HG03354 (cell line): ENCODE measurements around the gene PSMC5.
"Not testable (repeated sequence)": the region's sequence is repeated elsewhere in the genome, so short reads cannot be mapped to it uniquely, and the experiment has no call there.

Experiments
- ATAC-seq: cut with Tn5 transposase; IDR thresholded peaks from one replicate; pipeline ENCODE4 v1.9.1; 2021; ENCODE audit warnings: mild to moderate bottlenecking; ENCODE audit not compliant: unreplicated experiment, poor library complexity, severe bottlenecking

The PSMC5 gene

DNA sequence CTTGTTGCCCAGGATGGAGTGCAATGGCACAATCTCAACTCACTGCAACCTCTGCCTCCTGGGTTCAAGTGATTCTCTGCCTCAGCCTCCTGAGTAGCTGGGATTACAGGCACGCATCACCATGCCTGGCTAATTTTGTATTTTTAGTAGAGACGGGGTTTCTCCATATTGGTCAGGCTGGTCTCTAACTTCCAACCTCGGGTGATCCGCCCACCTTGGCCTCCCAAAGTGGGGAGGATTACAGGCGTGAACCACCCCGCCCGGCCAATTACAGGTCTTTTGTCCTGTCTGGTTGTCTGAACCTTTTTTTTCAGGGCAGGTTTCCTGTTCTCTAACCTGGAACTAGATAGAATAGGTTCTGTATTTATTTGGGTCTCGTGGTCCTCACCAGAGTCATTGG lies 29.2 kb downstream of the PSMC5 start:
- ATAC-seq: not testable (repeated sequence)

DNA sequence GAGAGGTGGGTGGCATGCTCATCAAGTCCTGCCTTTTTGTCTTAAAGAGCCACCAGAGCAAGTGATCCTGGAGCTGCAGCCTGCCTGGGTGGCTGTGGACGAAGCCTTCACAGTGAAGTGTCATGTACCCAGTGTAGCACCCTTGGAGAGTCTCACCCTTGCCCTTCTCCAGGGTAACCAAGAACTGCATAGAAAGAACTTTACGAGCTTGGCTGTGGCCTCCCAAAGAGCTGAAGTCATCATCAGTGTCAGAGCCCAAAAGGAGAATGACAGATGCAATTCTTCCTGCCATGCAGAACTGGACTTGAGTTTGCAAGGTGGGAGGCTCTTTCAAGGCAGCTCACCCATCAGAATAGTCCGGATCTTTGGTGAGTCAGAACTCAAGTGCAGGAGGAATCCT lies 32.0 kb downstream of the PSMC5 start:
- no peak for ATAC-seq

GRCh38 chr17:63866625-63867024 lies 39.4 kb downstream of the PSMC5 start:
- ATAC-seq: not testable (repeated sequence)

GRCh38 chr17:63869491-63870291 lies 42.5 kb downstream of the PSMC5 start:
- ATAC-seq: not testable (repeated sequence)

- not testable (repeated sequence) for ATAC-seq
Measured at GRCh38 chr17:63870292-63870665, 43.0 kb downstream of the PSMC5 start.

DNA sequence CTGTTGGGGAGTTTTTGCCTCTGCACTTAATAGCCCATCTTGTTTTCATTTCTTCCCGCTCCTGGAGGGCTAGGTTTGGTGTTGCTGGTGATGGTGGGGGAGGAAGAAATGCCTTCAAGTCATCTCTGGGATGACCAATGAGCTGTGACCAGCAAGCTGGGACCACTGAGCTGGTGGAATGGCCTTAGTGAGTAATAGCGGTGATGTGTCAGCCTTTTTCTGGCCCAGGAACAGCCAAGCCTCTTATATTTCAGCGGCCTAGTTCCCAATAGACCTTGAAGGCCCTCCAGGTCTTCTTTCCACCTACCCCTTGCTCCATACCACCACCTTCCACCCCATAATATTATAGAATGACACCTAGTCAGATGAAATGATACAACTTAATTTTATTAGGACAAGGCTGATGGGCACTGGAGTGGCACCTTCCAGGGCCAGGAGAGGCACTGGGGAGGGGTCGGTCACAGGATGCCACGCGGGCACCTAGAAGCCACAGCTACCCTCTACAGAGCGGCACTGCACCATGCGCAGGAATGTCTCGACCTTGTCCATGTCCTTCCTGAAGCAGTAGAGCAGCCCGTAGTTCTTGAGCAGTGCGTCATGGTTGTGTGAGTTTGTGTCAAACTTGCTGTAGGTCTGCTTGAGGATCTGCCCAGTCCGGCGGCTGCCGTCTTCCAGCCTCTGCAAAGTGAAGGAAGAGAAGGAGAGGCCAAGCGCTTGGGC lies 44.6 kb downstream of the PSMC5 start:
- ATAC-seq: not testable (repeated sequence)

GRCh38 chr17:63873577-63873976 lies 46.3 kb downstream of the PSMC5 start, which contains the start of gene CSH2:
TSS of gene CSH2 (minus strand) at chr17:63873677. CDS start at chr17:63873614, 63 bp downstream.
- not testable (repeated sequence) for ATAC-seq

GRCh38 chr17:63874061-63874626 lies 46.9 kb downstream of the PSMC5 start:
- ATAC-seq: not testable (repeated sequence)

DNA sequence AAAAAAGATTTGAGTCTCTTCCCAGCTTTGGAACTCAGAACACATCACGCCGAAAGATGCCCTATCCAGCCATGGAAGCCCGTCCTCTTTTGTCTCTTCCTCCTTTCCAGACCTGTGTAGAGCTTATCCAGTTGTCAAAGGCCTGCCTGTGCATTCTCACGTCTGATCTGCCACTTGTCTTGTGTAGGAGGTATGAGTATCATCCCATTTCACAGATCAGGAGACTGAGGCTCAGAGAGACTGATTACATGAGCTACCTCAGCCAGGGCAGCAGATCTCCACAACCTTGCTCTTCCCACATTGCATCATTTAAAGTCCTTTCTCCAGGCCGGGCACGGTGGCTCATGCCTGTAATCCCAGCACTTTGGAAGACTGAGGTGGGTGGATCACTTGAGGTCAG lies 47.5 kb downstream of the PSMC5 start:
- ATAC-seq: not testable (repeated sequence)

DNA sequence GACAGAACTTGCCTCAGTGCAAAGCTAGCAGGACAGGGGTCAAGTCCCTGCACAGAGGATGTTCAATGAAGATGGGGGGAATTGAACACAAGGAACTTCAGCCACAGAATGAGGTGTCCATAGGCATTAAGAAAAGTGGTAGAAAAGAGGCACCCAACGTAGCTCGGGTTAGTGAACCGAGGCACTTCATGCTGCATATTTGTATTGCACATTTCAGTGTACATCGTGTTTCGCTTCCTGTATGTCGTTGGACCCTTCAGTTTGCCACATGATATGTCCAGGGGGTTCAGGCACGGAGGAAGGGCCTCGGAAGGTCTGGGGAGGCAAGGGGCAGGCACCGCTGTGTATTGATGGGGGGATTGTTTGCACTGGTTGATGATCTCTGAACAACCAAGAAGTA lies 51.2 kb downstream of the PSMC5 start:
- ATAC-seq: not testable (repeated sequence)

GRCh38 chr17:63880706-63881105 lies 53.5 kb downstream of the PSMC5 start:
- ATAC-seq: no peak

- not testable (repeated sequence) for ATAC-seq
Measured at GRCh38 chr17:63881337-63881736, 54.1 kb downstream of the PSMC5 start.
